NT2/D1 (cell line): ENCODE data around the gene MLLT6.

Experiments
- DNase-seq: peaks from one replicate; pipeline ENCODE4 v3.0.0-alpha.2; 2011; ENCODE audit warnings: low read depth, low spot score
- H3K27me3 ChIP-seq: 2 replicates; pipeline ENCODE4 v1.6.0; 2011; ENCODE audit warnings: mild to moderate bottlenecking; ENCODE audit not compliant: insufficient read length, insufficient read depth
- H3K36me3 ChIP-seq: 2 replicates; pipeline ENCODE4 v1.6.1; 2011; ENCODE audit warnings: mild to moderate bottlenecking, low read length, mixed read lengths; ENCODE audit not compliant: insufficient read depth, insufficient read length
- H3K4me1 ChIP-seq: 2 replicates; pipeline ENCODE4 v1.5.1; 2011; ENCODE audit not compliant: insufficient read depth, insufficient read length
- H3K4me3 ChIP-seq: 2 replicates; pipeline ENCODE4 v1.5.1; 2011; ENCODE audit warnings: low read depth; ENCODE audit not compliant: insufficient read length
- H3K9ac ChIP-seq: 2 replicates; pipeline ENCODE4 v1.6.0; 2011; ENCODE audit warnings: low read depth; ENCODE audit not compliant: insufficient read length
- H3K9me3 ChIP-seq: 2 replicates; pipeline ENCODE4 v1.5.1; 2011; ENCODE audit warnings: mild to moderate bottlenecking, low read length; ENCODE audit not compliant: insufficient read depth
- SUZ12 ChIP-seq: IDR thresholded peaks from 2 replicates; pipeline ENCODE4 v1.6.1; 2011; ENCODE audit not compliant: insufficient read length, insufficient read depth; ENCODE audit errors: extremely low read depth
- YY1 ChIP-seq: IDR thresholded peaks from 2 replicates; pipeline ENCODE4 v1.6.1; 2011; ENCODE audit not compliant: insufficient read length, insufficient read depth
- ZNF274 ChIP-seq: IDR thresholded peaks from 2 replicates; pipeline ENCODE4 v1.6.1; 2011; ENCODE audit warnings: mild to moderate bottlenecking, low read depth, low read length

The MLLT6 gene

GRCh38 chr17:38663125-38663751 is 41.8 kb upstream of the MLLT6 start:
- H3K36me3 ChIP-seq = no peaks in the 10 kb centered on the region
- peak; percentile 82 for DNase-seq

DNA sequence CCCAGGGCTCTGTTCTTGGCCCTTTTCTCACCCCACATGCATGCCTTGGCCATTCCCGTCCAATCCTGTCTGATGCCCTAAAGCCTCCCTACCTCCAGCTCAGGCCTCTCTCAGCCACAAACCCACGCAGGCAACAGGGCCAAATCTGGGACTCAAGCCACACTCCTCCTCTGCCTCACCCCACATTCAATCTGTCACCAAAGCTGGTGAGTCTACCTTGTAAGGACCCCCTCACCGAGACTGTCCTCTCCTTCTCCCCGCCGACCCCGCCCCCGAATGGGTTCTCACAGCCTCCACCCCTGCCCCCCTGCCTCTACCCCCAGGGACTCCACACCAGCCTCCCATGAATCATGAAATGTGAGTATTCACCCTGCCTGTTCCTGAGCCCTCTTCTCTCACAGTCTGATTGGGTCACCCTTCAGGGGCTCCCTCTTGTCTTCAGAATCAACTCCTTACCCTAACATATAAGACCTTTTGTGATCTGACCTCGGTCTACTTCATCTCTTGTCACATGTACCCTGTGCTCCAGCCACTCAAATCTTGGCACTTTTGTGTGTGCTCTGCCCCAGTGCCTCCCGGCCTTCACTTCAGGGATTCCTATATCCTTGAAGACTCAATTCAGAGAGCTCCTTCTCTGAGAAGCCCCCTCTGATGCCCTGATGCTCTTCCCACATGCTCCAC is 41.0 kb upstream of the MLLT6 start:
- Histone ChIP-seq H3K9me3 (no peaks in the 10 kb centered on the region), H3K4me3 (no peak overlapping the region), H3K36me3 (no peaks in the 10 kb centered on the region), H3K27me3 (peaks cover 5% of the 10 kb centered on the region), H3K4me1 (peaks cover 11% of the 10 kb centered on the region), H3K9ac (no peak overlapping the region)
- no peak for DNase-seq
- TF ChIP-seq SUZ12 (no peak), ZNF274 (no peak), YY1 (no peak)

More at GRCh38 chr17:38663125-38663751, 41.8 kb upstream of the MLLT6 start:
- no peaks in the 10 kb centered on the region for H3K27me3 ChIP-seq
- no peak overlapping the region for H3K4me3 ChIP-seq
- peaks cover 16% of the 10 kb centered on the region for H3K4me1 ChIP-seq
- peak overlapping the region; percentile 61 for H3K9ac ChIP-seq
- TF ChIP-seq SUZ12 = no peak
- TF ChIP-seq YY1 = peak; percentile 20
- no peak for TF ChIP-seq ZNF274
- H3K9me3 ChIP-seq = no peaks in the 10 kb centered on the region

- H3K36me3 ChIP-seq = no peaks in the 10 kb centered on the region
- no peak overlapping the region for H3K9ac ChIP-seq
- DNase-seq = peak; percentile 56
- no peak overlapping the region for H3K4me3 ChIP-seq
- no peak for TF ChIP-seq ZNF274
- TF ChIP-seq YY1 = no peak
- no peak for TF ChIP-seq SUZ12
- no peaks in the 10 kb centered on the region for H3K9me3 ChIP-seq
- peaks cover 7% of the 10 kb centered on the region for H3K4me1 ChIP-seq
- peaks cover 23% of the 10 kb centered on the region for H3K27me3 ChIP-seq
Measured at GRCh38 chr17:38667099-38667786, 37.8 kb upstream of the MLLT6 start.

GRCh38 chr17:38667787-38668122 is 37.3 kb upstream of the MLLT6 start:
- TF ChIP-seq SUZ12 (no peak), ZNF274 (no peak), YY1 (no peak)
- DNase-seq = no peak
- Histone ChIP-seq H3K9me3 (no peaks in the 10 kb centered on the region), H3K4me3 (no peak overlapping the region), H3K36me3 (no peaks in the 10 kb centered on the region), H3K4me1 (peaks cover 7% of the 10 kb centered on the region), H3K9ac (no peak overlapping the region), H3K27me3 (peaks cover 27% of the 10 kb centered on the region)

DNA sequence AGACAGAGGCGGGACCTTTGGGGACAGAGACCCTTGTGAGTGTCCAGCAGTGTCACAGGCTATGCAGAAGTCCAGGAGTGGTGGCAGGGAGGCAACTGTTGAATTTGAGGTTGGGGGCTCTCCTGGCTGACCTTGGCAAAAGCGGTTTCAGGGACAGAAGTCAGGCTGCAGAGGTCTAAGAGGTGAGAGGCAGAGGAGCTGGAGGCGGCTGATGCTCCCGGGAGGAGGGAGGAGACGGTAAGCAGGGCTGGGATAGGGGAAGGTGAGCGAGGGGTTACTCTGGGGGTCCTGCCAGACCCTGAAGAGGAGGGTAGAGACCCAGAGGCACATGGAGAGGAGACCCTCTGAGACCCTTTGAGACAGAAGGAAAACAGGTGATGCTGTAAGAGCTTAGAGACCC is 35.6 kb upstream of the MLLT6 start:
- Histone ChIP-seq H3K27me3 (peaks cover 42% of the 10 kb centered on the region), H3K9ac (no peak overlapping the region), H3K9me3 (no peaks in the 10 kb centered on the region), H3K4me3 (no peak overlapping the region), H3K36me3 (no peaks in the 10 kb centered on the region), H3K4me1 (peaks cover 3% of the 10 kb centered on the region)
- DNase-seq = no peak
- no peak for TF ChIP-seq YY1
- TF ChIP-seq SUZ12 = no peak

DNA sequence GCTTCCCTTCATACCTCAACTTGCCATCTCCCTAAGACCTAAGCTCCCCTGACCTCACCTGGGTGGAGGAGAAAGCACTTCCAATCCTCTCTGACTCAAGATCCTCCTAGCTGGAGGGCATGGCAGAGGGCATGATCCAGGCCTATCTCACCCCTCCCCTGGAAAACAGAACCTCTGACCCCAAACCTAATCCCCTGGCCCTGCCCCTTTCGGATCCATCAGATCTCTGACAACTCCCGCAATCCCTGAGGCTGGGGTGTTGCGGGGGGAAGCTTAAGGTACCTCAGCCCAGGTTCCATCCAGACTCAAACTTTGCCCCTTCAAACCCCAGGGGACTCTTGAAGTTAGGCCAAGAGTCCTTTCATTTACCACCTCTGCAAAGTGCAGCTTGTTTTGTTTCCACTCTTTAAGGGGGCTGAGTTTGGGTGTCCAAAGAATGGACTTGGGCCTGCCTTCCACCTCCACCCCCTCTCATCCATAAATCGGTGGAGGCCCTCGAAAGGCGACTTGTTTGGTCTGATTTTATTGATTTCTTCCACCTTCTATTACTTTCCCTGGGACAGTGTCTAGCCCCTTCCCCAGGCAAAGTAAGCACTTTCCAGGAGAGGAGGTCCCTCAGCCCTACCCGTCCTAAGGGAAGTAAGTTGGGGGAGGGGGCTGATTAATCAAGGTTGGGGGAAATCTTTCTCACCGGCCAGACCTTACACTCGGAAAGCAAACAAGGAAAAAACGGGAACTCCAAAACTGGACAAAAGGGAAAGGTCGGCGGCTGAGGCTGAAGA is 32.9 kb upstream of the MLLT6 start:
- no peak for DNase-seq
- TF ChIP-seq ZNF274 (no peak), SUZ12 (no peak), YY1 (no peak)
- Histone ChIP-seq H3K9me3 (no peaks in the 10 kb centered on the region), H3K4me3 (peak overlapping the region; percentile 69), H3K9ac (peak overlapping the region; percentile 76), H3K36me3 (no peaks in the 10 kb centered on the region), H3K4me1 (peaks cover 3% of the 10 kb centered on the region), H3K27me3 (peaks cover 62% of the 10 kb centered on the region)
